IPS-NIHi7 (cell line): ENCODE measurements around the gene PDE12.

ENCODE experiments used
- DNase-seq: peaks from one replicate; pipeline ENCODE4 v3.0.0; 2012; ENCODE audit warnings: mixed read lengths; ENCODE audit errors: extremely low spot score

PDE12 gene

GRCh38 chr3:57555738-57556458 is at the start of gene PDE12:
PDE12 (plus strand) TSS chr3:57556274; CDS start chr3:57556380, 106 bp downstream.
- DNase-seq, result peak; percentile 88

GRCh38 chr3:57512166-57512565 is 43.9 kb upstream of the PDE12 start:
- no peak for DNase-seq

GRCh38 chr3:57518276-57518915 is 37.7 kb upstream of the PDE12 start:
- DNase-seq, result no peak

- DNase-seq, result no peak
Measured at GRCh38 chr3:57530071-57530608, 25.9 kb upstream of the PDE12 start.

GRCh38 chr3:57538465-57538864 is 17.6 kb upstream of the PDE12 start:
- DNase-seq, result no peak

- peak; percentile 93 for DNase-seq
Measured at GRCh38 chr3:57544181-57545125, 11.6 kb upstream of the PDE12 start, which contains the start of gene DNAH12. DNAH12 (minus strand) TSS chr3:57544344; CDS start chr3:57542870, 1,474 bp downstream.

GRCh38 chr3:57545636-57546268 is 10.3 kb upstream of the PDE12 start:
- no peak for DNase-seq

GRCh38 chr3:57546616-57547015 is 9.5 kb upstream of the PDE12 start:
- no peak for DNase-seq

GRCh38 chr3:57555306-57555705 is 768 bp upstream of the PDE12 start:
- no peak for DNase-seq

GRCh38 chr3:57556459-57557084 is 498 bp downstream of the PDE12 start:
- DNase-seq, result peak; percentile 26

GRCh38 chr3:57557085-57557537 is 1.0 kb downstream of the PDE12 start:
- DNase-seq, result peak; percentile 26

GRCh38 chr3:57559526-57559925 is 3.5 kb downstream of the PDE12 start:
- no peak for DNase-seq

- no peak for DNase-seq
Measured at GRCh38 chr3:57569859-57570450, 13.9 kb downstream of the PDE12 start.

- no peak for DNase-seq
Measured at GRCh38 chr3:57570878-57571277, 14.8 kb downstream of the PDE12 start.

GRCh38 chr3:57572096-57572495 is 16.0 kb downstream of the PDE12 start:
- no peak for DNase-seq

GRCh38 chr3:57575966-57576626 is 20.0 kb downstream of the PDE12 start:
- DNase-seq, result no peak

- DNase-seq, result no peak
Measured at GRCh38 chr3:57577801-57578200, 21.7 kb downstream of the PDE12 start.

GRCh38 chr3:57582474-57583168 is 26.5 kb downstream of the PDE12 start:
- peak; percentile 22 for DNase-seq

- no peak for DNase-seq
Measured at GRCh38 chr3:57583544-57583943, 27.5 kb downstream of the PDE12 start.
